ENCODE data around the gene LSAMP. TPM values are rescaled to one million over a fixed set of nuclear protein-coding genes. Genes with fewer than 3 reads are reported as not detected.
A peak's percentile ranks its signal among the peaks of the same experiment; 100 is the strongest.

LSAMP gene
- total RNA-seq, 1 donor from 2014 or later = 16.4 TPM

- H3K9me3 ChIP-seq (ENCODE audit: insufficient read depth, low read depth, low read length) = no peaks in the 10 kb centered on the region
- H3K4me3 ChIP-seq (ENCODE audit: insufficient read depth, low read depth, low read length) = no peak overlapping the region
- H3K79me2 ChIP-seq (ENCODE audit: insufficient read depth, low read length) = no peaks in the 10 kb centered on the region
- Mint-ChIP-seq H3K9me3 (ENCODE audit: unreplicated experiment) (no peaks in the 10 kb centered on the region), H3K27ac (ENCODE audit: unreplicated experiment) (peak overlapping the region; percentile 6), H3K27me3 (ENCODE audit: low read depth, unreplicated experiment) (no peaks in the 10 kb centered on the region), H3K4me3 (ENCODE audit: unreplicated experiment) (peak overlapping the region; percentile 7), H3K36me3 (ENCODE audit: low read depth, unreplicated experiment) (no peaks in the 10 kb centered on the region), H3K4me1 (ENCODE audit: low read depth, unreplicated experiment) (peaks cover 14% of the 10 kb centered on the region)
- H3K27me3 ChIP-seq (ENCODE audit: insufficient read depth, low read length) = no peaks in the 10 kb centered on the region
- H3K4me1 ChIP-seq (ENCODE audit: insufficient read depth, low read length) = peaks cover 5% of the 10 kb centered on the region
- H3K36me3 ChIP-seq (ENCODE audit: insufficient read depth, low read length) = no peaks in the 10 kb centered on the region
- H3K4me2 ChIP-seq (ENCODE audit: low read length) = peak overlapping the region; percentile 49
- peak overlapping the region; percentile 43 for H3K27ac ChIP-seq (ENCODE audit: low read depth, low read length)
- H2AFZ ChIP-seq (ENCODE audit: low read depth, low read length) = no peak overlapping the region
- FAIRE-seq (no peak), DNase-seq (ENCODE audit: low read depth) (peak; percentile 30)
- no peaks in the 10 kb centered on the region for H4K20me1 ChIP-seq (ENCODE audit: insufficient read depth, low read length)
- no peak overlapping the region for H3K9ac ChIP-seq (ENCODE audit: low read length)
- TF ChIP-seq EZH2 (IDR thresholded peaks at IDR 0.05; ENCODE audit: insufficient read depth, low read length) (no peak), CTCF (IDR thresholded peaks at IDR 0.05; ENCODE audit: insufficient read depth, low read depth, low read length) (no peak)
Measured at GRCh38 chr3:116302087-116302747, 143.1 kb downstream of the LSAMP start.

DNA sequence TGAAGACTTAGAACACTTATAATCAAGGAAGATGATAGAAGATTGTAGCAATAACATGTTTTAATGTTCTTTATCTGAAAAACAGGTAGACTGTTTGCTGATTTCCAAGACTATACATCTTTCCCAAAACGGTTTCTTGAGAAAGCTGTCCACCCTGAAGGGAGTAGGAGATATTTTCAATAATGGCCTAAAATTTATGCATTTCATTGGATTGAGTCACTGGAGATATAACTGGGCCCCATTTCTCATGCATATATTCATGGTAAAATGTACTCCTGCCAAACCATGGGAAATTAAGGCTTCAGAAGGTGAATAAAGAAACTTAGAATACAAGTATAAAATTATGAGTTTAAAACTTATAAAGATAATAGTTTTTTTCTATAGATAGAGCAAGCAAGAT, 143.9 kb downstream of the LSAMP start:
- no peaks in the 10 kb centered on the region for H4K20me1 ChIP-seq (ENCODE audit: insufficient read depth, low read length)
- no peak overlapping the region for H3K4me3 Mint-ChIP-seq (ENCODE audit: unreplicated experiment)
- DNase-seq (ENCODE audit: low read depth) (peak; percentile 21), FAIRE-seq (no peak)
- H3K27me3 Mint-ChIP-seq (ENCODE audit: low read depth, unreplicated experiment) = no peaks in the 10 kb centered on the region
- no peaks in the 10 kb centered on the region for H3K9me3 Mint-ChIP-seq (ENCODE audit: unreplicated experiment)
- no peaks in the 10 kb centered on the region for H3K79me2 ChIP-seq (ENCODE audit: insufficient read depth, low read length)
- no peak overlapping the region for H3K4me3 ChIP-seq (ENCODE audit: insufficient read depth, low read depth, low read length)
- H3K9ac ChIP-seq (ENCODE audit: low read length) = no peak overlapping the region
- H3K9me3 ChIP-seq (ENCODE audit: insufficient read depth, low read depth, low read length) = no peaks in the 10 kb centered on the region
- H3K27ac Mint-ChIP-seq (ENCODE audit: unreplicated experiment) = no peak overlapping the region
- H3K36me3 ChIP-seq (ENCODE audit: insufficient read depth, low read length) = no peaks in the 10 kb centered on the region
- peaks cover 14% of the 10 kb centered on the region for H3K4me1 Mint-ChIP-seq (ENCODE audit: low read depth, unreplicated experiment)
- peak overlapping the region; percentile 43 for H3K27ac ChIP-seq (ENCODE audit: low read depth, low read length)
- H3K36me3 Mint-ChIP-seq (ENCODE audit: low read depth, unreplicated experiment) = no peaks in the 10 kb centered on the region
- H3K27me3 ChIP-seq (ENCODE audit: insufficient read depth, low read length) = no peaks in the 10 kb centered on the region
- no peak overlapping the region for H2AFZ ChIP-seq (ENCODE audit: low read depth, low read length)
- TF ChIP-seq EZH2 (IDR thresholded peaks at IDR 0.05; ENCODE audit: insufficient read depth, low read length) (no peak), CTCF (IDR thresholded peaks at IDR 0.05; ENCODE audit: insufficient read depth, low read depth, low read length) (no peak)
- H3K4me2 ChIP-seq (ENCODE audit: low read length) = no peak overlapping the region
- peaks cover 5% of the 10 kb centered on the region for H3K4me1 ChIP-seq (ENCODE audit: insufficient read depth, low read length)

GRCh38 chr3:116300226-116300625, 145.1 kb downstream of the LSAMP start:
- no peak for TF ChIP-seq CTCF (IDR thresholded peaks at IDR 0.05; ENCODE audit: insufficient read depth, low read depth, low read length)
- no peak for TF ChIP-seq EZH2 (IDR thresholded peaks at IDR 0.05; ENCODE audit: insufficient read depth, low read length)
- Histone ChIP-seq H4K20me1 (ENCODE audit: insufficient read depth, low read length) (no peaks in the 10 kb centered on the region), H3K27me3 (ENCODE audit: insufficient read depth, low read length) (no peaks in the 10 kb centered on the region), H2AFZ (ENCODE audit: low read depth, low read length) (no peak overlapping the region), H3K4me2 (ENCODE audit: low read length) (no peak overlapping the region), H3K79me2 (ENCODE audit: insufficient read depth, low read length) (no peaks in the 10 kb centered on the region), H3K4me3 (ENCODE audit: insufficient read depth, low read depth, low read length) (no peak overlapping the region), H3K4me1 (ENCODE audit: insufficient read depth, low read length) (peaks cover 5% of the 10 kb centered on the region), H3K9ac (ENCODE audit: low read length) (no peak overlapping the region), H3K9me3 (ENCODE audit: insufficient read depth, low read depth, low read length) (no peaks in the 10 kb centered on the region), H3K27ac (ENCODE audit: low read depth, low read length) (no peak overlapping the region), H3K36me3 (ENCODE audit: insufficient read depth, low read length) (no peaks in the 10 kb centered on the region)
- Mint-ChIP-seq H3K4me3 (ENCODE audit: unreplicated experiment) (no peak overlapping the region), H3K27ac (ENCODE audit: unreplicated experiment) (no peak overlapping the region), H3K4me1 (ENCODE audit: low read depth, unreplicated experiment) (peaks cover 14% of the 10 kb centered on the region), H3K27me3 (ENCODE audit: low read depth, unreplicated experiment) (no peaks in the 10 kb centered on the region), H3K9me3 (ENCODE audit: unreplicated experiment) (no peaks in the 10 kb centered on the region), H3K36me3 (ENCODE audit: low read depth, unreplicated experiment) (no peaks in the 10 kb centered on the region)
- no peak for DNase-seq (ENCODE audit: low read depth)
- no peak for FAIRE-seq

All from astrocyte (in vitro differentiated cells and primary cell).